GM23338 (cell line): Measurements from ENCODE around the gene SORT1. TPM values are rescaled to one million over a fixed set of nuclear protein-coding genes. Genes with fewer than 3 reads are reported as not detected.

ENCODE experiments used
- ATAC-seq: fragments of 200-7000 bp; cut with Tn5 transposase; 3 replicates; pipeline ENCODE4 v1.9.1; 2020
- DNase-seq: peaks from one replicate; pipeline ENCODE4 v3.0.0-alpha.2; 2015; ENCODE audit warnings: low spot score
- H2AFZ ChIP-seq: fragments of 200-600 bp; sonication (generic); 2 replicates; pipeline ENCODE4 v1.8.0; 2016; ENCODE audit warnings: antibody characterized with exemption, mild to moderate bottlenecking, moderate library complexity
- H3F3A ChIP-seq: fragments of 200-600 bp; sonication (generic); replicated peaks from 2 replicates; pipeline ENCODE4 v1.8.0; 2017; ENCODE audit warnings: antibody characterized with exemption, mixed run types, low read depth
- H3K27ac ChIP-seq: fragments of 200-600 bp; sonication (generic); 2 replicates; pipeline ENCODE4 v1.6.1; 2016; ENCODE audit warnings: low read depth
- H3K27me3 ChIP-seq: fragments of 200-600 bp; sonication (generic); 2 replicates; pipeline ENCODE4 v1.8.0; 2016; ENCODE audit warnings: mild to moderate bottlenecking, mixed run types, moderate library complexity; ENCODE audit not compliant: insufficient read depth
- H3K36me3 ChIP-seq: fragments of 200-600 bp; sonication (generic); 2 replicates; pipeline ENCODE4 v1.8.0; 2016; ENCODE audit warnings: mild to moderate bottlenecking; ENCODE audit not compliant: insufficient read depth
- H3K4me1 ChIP-seq: fragments of 200-600 bp; sonication (generic); 2 replicates; pipeline ENCODE4 v1.8.0; 2016; ENCODE audit warnings: mild to moderate bottlenecking, moderate library complexity; ENCODE audit not compliant: insufficient read depth
- H3K4me2 ChIP-seq: fragments of 200-600 bp; sonication (generic); 2 replicates; pipeline ENCODE4 v1.7.1; 2017; ENCODE audit warnings: mixed run types
- H3K4me3 ChIP-seq: fragments of 200-600 bp; sonication (generic); 2 replicates; pipeline ENCODE4 v1.6.1; 2016; ENCODE audit warnings: mixed run types
- H3K79me2 ChIP-seq: fragments of 200-600 bp; sonication (generic); replicated peaks from 2 replicates; pipeline ENCODE4 v1.8.0; 2017; ENCODE audit warnings: mild to moderate bottlenecking; ENCODE audit not compliant: insufficient read depth
- H3K9me2 ChIP-seq: fragments of 200-600 bp; sonication (generic); 2 replicates; pipeline ENCODE4 v1.8.0; 2017; ENCODE audit not compliant: insufficient read depth
- H4K20me1 ChIP-seq: fragments of 200-600 bp; sonication (generic); replicated peaks from 2 replicates; pipeline ENCODE4 v1.8.0; 2017; ENCODE audit warnings: mild to moderate bottlenecking; ENCODE audit not compliant: insufficient read depth
- H3K27ac Mint-ChIP-seq: 2 replicates; pipeline ENCODE4 v1.8.0; 2020; ENCODE audit warnings: inconsistent platforms, mild to moderate bottlenecking, moderate library complexity, mixed read lengths
- H3K27me3 Mint-ChIP-seq: 3 replicates; pipeline ENCODE4 v1.8.0; 2022; ENCODE audit warnings: low read depth, mild to moderate bottlenecking, moderate library complexity, mixed read lengths, inconsistent platforms; ENCODE audit not compliant: insufficient read depth, poor library complexity
- H3K36me3 Mint-ChIP-seq: 3 replicates; pipeline ENCODE4 v1.8.0; 2021; ENCODE audit warnings: low read depth, mild to moderate bottlenecking, inconsistent platforms, moderate library complexity, mixed read lengths
- H3K4me1 Mint-ChIP-seq: 3 replicates; pipeline ENCODE4 v1.8.0; 2020; ENCODE audit warnings: mild to moderate bottlenecking, inconsistent platforms, mixed read lengths
- H3K4me3 Mint-ChIP-seq: 3 replicates; pipeline ENCODE4 v1.8.0; 2021; ENCODE audit warnings: moderate library complexity, mild to moderate bottlenecking, inconsistent platforms, mixed read lengths
- H3K9me3 Mint-ChIP-seq: 3 replicates; pipeline ENCODE4 v1.8.0; 2020; ENCODE audit warnings: moderate library complexity, mild to moderate bottlenecking, inconsistent platforms, mixed read lengths
- EZH2 ChIP-seq: fragments of 200-600 bp; sonication (generic); IDR thresholded peaks from one replicate; pipeline ENCODE4 v1.8.0; 2017; ENCODE audit warnings: antibody characterized with exemption, mild to moderate bottlenecking, low read depth; ENCODE audit not compliant: unreplicated experiment
- NANOG ChIP-seq: IDR thresholded peaks from 2 replicates; pipeline ENCODE4 v1.6.1; 2016; ENCODE audit warnings: antibody characterized with exemption, borderline replicate concordance
- ZNF114 ChIP-seq: fragments of 250-450 bp; sonication (Bioruptor Pico); IDR thresholded peaks from 2 replicates; pipeline ENCODE4 v1.5.0; 2020; ENCODE audit warnings: mild to moderate bottlenecking, moderate library complexity
- ZNF331 ChIP-seq: fragments of 250-450 bp; sonication (Bioruptor Pico); IDR thresholded peaks from 2 replicates; pipeline ENCODE4 v1.5.0; 2020; ENCODE audit warnings: low read depth, mild to moderate bottlenecking, moderate library complexity
- polyA plus RNA-seq: library from polyadenylated mRNA; unstranded; fragments of >200 nt; fragmentation: Nextera tagmentation; extraction: Ambion mirVana; gene quantifications from 2 replicates; pipeline ENCODE4 v1.2.1, GENCODE V29; 2016
- total RNA-seq: library from RNA; depleted of rRNA; stranded (reverse); fragments of >200 nt; shearing (Covaris generic); gene quantifications from 2 replicates; pipeline ENCODE4 v1.2.3, GENCODE V29; 2014
- TF ChIP-seq, protein P1 (sequence below): fragments of 250-450 bp; sonication (Bioruptor Pico); IDR thresholded peaks from 2 replicates; pipeline ENCODE4 v1.5.0; 2020; ENCODE audit warnings: mild to moderate bottlenecking, moderate library complexity

SORT1 gene
- total and polyA plus RNA-seq, 2 experiments from 2014 or later, result 10.9 to 55.4 TPM

DNA sequence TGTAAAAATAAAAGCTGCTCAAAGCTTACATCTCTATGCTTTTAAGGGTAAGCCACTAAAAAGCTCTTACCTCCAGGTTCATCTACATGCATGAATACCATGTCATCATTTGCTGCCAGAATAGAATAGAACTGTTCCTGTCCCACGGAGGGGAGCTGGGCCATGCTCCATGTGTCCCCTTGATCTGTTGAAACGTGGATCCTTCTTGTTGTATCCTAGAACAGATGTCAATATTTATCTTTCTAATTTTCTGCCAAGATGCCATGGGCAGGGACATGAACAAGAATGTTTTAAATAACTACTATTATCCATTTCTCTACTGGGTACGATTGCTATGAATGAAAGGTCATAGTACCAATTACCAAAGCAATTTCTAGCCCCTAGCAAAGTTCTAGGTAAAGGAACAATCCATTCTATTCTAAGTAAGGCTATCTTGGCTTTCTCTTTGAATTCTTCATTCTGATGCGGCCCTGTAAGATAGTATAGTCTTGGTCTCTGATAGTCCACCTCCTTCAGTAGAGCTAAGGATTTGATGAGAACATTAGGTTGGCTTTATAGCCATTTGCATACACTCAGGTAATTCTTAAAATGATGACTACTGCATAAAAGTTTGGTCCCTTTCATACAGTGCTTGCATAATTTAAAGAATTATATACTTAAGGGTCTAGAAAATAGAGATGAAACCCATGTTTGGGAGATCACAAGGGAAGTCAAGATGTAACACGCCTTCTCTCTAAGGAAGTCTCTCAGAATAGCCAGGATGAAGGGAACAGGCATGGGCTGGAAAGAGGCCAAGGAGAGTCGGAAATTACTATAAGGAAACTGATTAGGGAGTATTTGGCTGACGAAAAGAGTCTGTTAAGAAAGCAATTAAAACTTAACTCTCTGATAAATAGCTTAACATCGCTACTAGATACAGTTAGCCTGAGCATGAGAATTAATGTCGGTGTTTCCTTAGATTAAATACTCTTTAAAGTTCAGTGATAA is 55.5 kb downstream of the SORT1 start (continued):
- TF ChIP-seq, protein P1, sequence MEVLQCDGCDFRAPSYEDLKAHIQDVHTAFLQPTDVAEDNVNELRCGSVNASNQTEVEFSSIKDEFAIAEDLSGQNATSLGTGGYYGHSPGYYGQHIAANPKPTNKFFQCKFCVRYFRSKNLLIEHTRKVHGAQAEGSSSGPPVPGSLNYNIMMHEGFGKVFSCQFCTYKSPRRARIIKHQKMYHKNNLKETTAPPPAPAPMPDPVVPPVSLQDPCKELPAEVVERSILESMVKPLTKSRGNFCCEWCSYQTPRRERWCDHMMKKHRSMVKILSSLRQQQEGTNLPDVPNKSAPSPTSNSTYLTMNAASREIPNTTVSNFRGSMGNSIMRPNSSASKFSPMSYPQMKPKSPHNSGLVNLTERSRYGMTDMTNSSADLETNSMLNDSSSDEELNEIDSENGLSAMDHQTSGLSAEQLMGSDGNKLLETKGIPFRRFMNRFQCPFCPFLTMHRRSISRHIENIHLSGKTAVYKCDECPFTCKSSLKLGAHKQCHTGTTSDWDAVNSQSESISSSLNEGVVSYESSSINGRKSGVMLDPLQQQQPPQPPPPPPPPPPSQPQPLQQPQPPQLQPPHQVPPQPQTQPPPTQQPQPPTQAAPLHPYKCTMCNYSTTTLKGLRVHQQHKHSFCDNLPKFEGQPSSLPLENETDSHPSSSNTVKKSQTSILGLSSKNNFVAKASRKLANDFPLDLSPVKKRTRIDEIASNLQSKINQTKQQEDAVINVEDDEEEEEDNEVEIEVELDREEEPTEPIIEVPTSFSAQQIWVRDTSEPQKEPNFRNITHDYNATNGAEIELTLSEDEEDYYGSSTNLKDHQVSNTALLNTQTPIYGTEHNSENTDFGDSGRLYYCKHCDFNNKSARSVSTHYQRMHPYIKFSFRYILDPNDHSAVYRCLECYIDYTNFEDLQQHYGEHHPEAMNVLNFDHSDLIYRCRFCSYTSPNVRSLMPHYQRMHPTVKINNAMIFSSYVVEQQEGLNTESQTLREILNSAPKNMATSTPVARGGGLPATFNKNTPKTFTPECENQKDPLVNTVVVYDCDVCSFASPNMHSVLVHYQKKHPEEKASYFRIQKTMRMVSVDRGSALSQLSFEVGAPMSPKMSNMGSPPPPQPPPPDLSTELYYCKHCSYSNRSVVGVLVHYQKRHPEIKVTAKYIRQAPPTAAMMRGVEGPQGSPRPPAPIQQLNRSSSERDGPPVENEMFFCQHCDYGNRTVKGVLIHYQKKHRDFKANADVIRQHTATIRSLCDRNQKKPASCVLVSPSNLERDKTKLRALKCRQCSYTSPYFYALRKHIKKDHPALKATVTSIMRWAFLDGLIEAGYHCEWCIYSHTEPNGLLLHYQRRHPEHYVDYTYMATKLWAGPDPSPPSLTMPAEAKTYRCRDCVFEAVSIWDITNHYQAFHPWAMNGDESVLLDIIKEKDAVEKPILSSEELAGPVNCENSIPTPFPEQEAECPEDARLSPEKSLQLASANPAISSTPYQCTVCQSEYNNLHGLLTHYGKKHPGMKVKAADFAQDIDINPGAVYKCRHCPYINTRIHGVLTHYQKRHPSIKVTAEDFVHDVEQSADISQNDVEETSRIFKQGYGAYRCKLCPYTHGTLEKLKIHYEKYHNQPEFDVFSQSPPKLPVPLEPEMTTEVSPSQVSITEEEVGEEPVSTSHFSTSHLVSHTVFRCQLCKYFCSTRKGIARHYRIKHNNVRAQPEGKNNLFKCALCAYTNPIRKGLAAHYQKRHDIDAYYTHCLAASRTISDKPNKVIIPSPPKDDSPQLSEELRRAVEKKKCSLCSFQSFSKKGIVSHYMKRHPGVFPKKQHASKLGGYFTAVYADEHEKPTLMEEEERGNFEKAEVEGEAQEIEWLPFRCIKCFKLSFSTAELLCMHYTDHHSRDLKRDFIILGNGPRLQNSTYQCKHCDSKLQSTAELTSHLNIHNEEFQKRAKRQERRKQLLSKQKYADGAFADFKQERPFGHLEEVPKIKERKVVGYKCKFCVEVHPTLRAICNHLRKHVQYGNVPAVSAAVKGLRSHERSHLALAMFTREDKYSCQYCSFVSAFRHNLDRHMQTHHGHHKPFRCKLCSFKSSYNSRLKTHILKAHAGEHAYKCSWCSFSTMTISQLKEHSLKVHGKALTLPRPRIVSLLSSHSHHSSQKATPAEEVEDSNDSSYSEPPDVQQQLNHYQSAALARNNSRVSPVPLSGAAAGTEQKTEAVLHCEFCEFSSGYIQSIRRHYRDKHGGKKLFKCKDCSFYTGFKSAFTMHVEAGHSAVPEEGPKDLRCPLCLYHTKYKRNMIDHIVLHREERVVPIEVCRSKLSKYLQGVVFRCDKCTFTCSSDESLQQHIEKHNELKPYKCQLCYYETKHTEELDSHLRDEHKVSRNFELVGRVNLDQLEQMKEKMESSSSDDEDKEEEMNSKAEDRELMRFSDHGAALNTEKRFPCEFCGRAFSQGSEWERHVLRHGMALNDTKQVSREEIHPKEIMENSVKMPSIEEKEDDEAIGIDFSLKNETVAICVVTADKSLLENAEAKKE (CRISPR knock-in tag), result no peak
- TF ChIP-seq ZNF331 (CRISPR knock-in tag) (no peak), NANOG (no peak)

DNA sequence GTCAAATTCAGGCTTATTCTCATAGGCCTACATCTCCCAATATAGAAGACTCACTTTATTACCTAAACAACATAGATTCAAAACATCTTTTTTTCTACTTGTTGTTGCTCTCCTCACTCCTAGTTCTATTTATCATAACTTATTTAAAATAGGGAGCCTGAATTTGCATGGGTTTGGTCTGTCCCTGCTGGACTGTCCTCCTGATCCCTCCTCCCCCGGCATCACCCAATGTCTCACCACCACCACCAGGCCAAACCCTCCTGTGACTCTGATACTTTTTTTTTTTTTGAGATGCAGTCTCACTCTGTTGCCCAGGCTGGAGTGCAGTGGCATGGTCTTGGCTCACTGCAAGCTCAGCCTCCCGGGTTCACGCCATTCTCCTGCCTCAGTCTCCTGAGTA is 59.1 kb downstream of the SORT1 start:
- Mint-ChIP-seq H3K36me3 (peaks cover 62% of the 10 kb centered on the region), H3K4me3 (no peak overlapping the region), H3K4me1 (no peaks in the 10 kb centered on the region), H3K27ac (no peak overlapping the region), H3K9me3 (no peaks in the 10 kb centered on the region), H3K27me3 (peaks cover 3% of the 10 kb centered on the region)
- no peak for ATAC-seq
- no peak for DNase-seq
- Histone ChIP-seq H3K36me3 (peaks cover 42% of the 10 kb centered on the region), H3K79me2 (no peaks in the 10 kb centered on the region), H2AFZ (no peak overlapping the region), H3K9me2 (no peaks in the 10 kb centered on the region), H3K27me3 (no peaks in the 10 kb centered on the region), H3K27ac (no peak overlapping the region), H3F3A (no peaks in the 10 kb centered on the region), H3K4me2 (no peak overlapping the region), H3K4me1 (no peaks in the 10 kb centered on the region), H3K4me3 (no peak overlapping the region), H4K20me1 (peaks cover 6% of the 10 kb centered on the region)
- TF ChIP-seq ZNF114 (CRISPR knock-in tag) (no peak), EZH2 (no peak)
